Measurements from ENCODE around the gene DSCAM.

Gene DSCAM

DNA sequence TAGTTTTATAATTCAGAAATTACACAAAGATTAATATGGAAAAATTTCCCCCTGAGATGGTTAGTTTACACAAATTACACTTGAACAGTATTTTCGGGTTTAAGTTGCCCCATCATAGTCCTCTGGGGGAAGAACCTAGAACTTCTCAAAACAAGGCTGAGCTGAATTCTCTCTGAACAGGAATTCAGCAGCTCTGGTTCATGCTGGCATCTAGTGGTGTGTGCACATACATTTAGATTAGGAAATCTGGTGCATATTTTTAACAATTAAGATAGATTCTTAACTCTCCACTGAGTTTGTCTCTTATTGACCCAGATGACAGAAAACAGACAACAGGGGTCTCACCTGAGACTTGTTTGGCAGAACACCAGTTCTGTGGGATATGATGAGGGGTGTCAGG is 410.7 kb downstream of the DSCAM start:
- DNase-seq = no peak

DNA sequence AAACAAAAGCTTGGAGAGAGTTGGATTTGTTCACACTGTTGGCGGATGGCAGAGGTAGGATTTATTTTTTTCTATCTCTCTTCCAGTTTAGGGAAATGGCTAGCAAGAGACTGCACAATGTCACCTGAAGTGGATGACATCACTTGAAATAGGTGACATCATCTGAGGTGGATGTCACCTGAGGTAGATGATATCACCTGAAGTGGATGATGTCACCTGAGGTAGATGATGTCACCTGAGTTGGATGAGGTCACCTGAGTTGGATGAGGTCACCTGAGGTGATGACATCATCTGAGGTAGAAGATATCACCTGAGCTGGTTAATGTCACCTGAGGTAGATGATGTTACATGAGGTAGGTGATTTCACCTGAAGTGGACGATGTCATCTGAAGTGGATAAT is 413.4 kb downstream of the DSCAM start:
- no peak for DNase-seq

DNA sequence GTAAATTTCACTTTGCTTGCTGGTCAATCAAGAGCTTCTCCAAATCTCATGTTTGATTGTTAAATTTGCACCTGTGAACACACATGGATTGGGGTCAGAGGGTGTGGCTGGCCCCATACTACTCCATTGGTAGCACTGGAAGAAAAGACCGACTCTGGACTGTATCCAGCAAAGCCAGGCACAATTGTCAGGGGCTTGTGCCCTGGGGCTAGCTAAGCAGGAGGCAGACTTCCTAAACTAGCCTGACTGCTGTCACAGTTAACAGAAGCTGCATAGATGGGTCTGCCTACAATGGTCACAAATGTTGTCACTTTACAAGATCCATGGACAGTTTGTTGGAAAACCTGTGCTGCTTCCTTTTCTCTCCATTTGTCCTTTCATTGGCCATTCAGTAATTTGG is 421.0 kb downstream of the DSCAM start:
- DNase-seq = no peak

DNA sequence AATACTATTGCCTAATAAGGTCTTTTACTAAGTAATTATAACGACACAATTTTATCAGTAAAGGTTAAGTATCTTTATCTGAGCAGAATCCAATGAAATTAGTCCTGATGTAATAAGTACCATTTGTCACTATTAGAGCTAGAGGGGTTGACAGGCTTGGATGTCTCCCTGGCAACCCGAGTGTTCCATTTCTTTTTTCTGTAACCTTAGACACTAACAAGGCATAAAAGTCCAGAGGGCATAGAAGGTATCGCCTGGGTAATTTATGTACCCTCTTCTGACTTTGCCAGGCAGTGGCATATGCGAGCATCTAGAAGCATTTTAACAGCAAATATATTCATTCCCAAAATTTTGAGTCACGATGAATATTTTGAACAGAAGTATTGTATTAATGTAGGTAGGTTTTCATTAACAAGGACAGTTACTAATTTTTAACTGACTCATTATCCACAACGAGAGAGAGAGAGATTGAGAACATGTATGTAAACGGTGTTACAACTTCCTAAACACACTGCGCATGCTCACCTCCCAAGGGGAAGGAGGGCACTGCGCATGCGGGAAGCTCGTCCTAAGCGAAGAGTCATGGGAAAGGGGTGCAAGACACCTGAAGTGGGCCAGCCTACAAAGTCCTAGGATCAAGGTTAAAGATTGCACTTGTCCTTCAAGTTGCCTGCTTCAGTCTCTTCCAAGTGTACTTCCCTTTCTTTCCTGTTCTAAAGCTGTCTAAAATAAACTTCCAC is 423.9 kb downstream of the DSCAM start:
- no peak for DNase-seq

DNA sequence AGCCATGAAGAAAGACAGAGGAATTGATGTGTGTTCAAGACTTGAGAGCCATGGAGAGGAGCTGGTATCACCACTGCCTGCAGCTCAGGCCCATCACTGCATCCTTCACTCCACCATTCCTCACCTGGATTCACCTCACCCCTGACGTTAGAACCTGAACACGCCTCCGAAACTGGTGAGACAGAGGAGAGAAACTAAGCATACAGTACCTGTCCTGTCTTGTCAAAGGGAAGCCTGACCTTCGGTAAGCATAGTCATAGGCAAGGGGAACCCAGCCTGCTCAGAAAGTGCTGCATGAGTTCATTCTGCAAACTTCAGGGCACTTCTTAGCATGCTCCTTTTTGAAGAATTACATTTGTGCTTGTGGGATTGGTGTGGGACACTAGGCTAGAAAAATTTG is 425.8 kb downstream of the DSCAM start:
- no peak for DNase-seq

DNA sequence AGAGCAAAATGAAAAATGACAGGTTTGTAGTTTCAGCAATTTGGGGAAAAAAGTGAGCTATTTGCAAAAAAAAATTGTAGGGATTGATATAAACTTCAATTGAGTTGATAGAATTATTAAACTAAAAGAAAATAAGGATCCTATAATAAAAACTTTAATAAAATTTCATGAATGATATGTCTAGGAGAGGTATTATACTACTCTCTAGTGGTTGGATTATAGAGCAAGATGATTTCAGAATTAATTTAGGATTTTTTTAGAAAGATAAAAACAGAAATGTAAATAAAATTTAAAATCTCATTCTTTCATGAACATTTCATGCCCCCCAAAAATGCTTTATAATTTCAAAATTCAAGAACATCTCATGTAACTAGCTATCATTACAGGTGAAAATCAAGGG is 430.4 kb downstream of the DSCAM start:
- no peak for DNase-seq

DNA sequence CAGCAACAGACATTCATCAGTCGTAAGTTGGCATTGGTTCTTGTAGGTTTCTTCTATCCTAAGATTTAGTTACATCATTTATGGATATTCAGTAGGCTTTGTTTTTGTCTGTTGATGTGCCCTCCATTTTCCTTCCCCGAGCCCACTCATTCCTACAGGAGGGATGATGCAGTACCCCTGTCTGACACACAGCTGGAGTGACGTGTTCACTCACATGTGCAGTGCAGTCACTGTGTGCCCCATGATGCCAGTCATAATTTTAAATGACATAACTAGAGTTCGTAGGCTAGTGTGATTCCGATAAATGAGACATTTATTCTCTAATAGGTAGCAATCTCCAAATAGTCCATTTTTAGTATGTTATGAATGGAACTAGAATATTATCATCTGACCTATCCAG is 438.4 kb downstream of the DSCAM start:
- no peak for DNase-seq

DNA sequence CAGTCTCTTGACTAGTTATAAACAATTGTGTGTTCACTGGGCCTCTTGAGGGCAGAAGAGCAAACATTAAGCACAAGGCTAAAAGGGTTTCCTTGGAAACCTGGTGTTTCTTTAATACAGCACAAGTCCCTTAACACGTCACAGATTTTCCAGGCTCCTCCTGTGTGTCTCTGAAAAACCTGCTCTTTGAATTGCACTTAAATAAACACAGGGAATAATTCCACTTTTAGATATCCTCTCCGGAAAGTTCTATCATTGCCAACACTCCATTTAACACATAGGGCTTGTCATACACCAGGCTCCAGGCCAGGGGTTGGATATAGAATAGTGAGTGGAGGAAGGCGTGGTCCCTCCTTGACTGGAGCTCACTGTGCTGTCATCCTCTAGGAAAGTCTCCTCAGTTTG is 442.6 kb downstream of the DSCAM start:
- no peak for DNase-seq

DNA sequence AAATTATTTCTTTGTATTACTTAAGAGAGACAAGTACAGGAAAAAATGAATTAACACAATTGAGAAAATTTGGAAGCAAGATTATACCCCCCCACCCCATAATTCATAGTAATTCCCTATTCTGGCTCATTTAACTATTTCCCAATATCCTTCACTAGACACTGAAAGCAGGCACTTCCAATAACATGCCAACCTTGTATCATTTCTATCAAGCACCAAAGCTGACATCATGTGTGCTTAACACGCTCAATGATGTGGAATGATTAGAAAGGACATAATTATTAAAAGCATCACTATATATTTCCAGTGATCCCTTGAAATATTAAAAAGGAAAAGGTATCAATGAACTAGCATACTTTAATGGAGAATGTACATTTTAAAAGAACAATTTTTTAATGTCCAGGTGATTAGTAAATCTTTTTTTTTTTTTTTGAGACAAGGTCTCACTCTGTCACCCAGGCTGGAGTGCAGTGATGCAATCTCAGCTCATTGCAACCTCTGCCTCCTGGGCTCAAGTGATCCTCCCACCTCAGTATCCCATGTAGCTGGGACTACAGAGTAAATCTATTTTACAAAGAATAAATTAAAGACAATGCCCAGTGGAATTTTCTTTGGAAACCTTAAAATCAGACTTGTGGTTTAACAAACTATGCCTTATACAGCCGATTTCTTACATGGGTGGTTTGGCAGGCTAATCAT is 443.9 kb downstream of the DSCAM start:
- DNase-seq = no peak

DNA sequence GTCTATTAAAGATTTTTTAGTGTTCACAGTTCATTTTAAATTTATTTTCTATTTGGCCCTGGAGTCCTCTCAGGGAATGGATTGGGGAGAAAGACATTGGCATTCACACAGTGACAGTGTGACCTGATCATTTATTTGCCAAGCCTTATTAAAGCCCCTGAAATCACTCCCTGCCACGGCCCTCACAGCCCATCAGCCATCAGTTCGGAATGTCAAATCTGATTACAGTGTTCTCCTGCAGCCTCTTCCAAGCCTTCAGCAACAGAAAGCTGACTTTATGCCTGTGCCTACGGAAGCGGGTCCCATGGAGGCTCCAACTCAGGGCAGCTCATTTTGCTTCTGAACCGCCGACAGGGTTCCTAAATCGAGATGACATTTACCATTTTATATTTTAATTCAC is 451.2 kb downstream of the DSCAM start:
- no peak for DNase-seq

DNA sequence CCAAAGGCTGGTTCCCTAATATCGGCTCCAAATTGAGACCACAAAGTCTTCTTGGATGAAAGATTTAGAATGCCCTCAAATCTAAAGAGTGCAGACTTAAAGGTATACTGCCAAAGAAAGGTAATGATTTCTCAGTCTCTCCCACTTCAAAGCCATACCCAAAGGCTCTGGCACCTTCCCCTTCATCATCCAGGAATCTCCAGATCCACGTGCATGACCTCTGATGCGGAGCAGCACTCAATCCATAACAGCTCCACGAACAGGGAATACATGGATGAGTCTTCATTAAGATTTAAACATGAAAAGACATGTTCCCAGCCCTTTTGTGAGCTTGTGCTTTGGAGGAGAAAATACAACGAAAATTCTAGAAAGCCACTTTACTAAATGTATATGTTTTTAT is 453.9 kb downstream of the DSCAM start:
- DNase-seq = no peak

DNA sequence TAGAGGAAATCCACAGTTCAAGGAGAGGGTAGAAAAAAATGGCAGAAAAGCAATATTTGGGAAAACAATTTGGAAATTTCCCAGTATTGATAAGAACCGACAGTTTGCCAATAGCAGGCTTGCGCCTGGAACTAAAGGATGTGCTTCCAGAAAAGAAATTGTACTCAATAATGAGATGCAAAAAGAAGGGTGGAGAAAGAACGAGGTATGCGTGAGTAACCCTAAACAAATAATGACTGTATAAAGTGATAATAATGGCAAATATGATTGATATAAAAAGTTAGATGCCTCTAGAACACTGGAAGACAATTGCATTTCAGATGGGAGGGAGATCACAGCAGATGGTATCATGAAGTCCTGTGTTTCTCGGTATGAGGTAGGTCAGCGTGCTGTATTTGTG is 458.9 kb downstream of the DSCAM start:
- no peak for DNase-seq

DNA sequence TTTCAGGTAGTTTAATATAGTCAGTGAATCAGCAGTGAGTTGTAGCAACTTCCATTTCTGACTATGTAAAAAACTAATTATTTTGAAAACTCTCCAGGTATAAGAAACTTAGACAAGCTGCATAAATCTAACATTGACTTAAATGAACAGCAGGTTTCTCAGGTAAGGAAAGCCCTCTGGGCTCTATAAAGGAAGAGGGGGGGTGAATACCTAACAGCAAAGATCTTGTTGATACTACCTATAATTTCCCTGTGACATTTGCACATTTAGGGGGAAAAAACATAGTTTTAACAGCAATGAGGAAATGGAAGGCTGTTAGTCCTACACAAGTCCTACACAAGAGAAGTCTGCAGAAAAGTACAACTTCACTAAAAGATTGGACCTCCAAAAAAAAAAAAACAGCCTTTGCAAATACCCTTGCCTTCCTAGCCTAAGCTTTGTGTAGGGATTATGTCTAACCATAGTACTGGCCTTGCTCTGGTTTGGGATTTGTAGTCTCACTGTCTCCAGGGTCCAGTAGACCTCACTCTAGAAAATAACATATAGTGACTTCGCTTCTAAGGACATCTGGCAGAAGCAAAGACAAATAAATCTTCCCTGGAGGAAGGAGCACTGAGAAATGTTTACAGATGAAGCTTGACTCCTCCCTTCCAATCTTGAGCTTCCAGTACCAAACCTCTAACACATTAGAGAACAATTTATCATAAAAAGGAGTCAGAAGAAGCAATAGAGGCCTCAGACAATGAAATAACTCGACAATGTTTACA is 459.8 kb downstream of the DSCAM start:
- no peak for DNase-seq

DNA sequence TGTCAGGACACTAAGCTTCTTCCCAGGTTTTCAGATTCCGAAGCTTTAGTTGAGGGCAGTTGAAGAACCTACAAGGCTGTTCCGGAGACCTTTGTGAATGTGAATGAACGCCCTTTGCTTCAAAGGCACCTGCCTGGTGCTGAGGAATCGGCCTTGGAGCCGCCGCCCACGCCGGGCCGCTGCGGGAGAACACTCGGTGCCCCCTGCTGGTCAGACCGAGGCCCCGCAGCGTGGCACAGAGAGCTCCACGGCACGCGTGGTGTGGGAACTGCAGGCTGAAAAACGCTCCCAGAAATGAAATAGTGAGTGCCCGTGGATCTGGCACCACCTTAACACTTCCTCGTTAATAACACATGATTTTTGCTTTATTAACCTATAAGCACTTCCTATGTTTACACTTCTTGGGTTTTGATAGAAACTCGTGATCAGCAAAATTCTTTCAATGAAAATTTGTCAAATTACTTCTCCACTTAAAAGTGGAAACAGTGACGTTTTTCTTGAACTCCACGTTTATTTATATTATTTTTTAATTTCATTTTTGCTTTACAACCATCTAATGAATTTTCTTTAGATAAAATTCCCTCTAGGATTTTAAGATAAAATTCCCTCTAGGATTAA is 460.6 kb downstream of the DSCAM start:
- DNase-seq = peak; percentile 12

DNA sequence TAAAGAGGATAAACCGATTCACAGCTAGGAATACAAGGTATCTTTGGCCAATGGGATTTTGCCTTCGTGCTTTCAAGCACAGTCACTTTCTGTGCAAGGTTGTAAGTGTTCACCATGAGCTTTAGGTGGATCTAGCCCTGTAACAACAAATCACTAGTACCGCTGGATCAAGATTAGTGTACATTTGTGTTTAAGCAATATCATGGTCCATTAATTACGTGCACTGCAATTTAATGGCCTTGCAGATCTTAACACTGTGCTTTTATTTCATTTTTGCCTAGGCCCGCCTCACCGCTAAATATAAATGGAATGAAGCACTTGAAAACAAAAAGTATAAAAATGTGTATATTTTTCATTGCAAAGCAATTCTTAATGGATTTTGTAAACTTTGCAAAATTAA is 461.1 kb downstream of the DSCAM start:
- DNase-seq = no peak

DNA sequence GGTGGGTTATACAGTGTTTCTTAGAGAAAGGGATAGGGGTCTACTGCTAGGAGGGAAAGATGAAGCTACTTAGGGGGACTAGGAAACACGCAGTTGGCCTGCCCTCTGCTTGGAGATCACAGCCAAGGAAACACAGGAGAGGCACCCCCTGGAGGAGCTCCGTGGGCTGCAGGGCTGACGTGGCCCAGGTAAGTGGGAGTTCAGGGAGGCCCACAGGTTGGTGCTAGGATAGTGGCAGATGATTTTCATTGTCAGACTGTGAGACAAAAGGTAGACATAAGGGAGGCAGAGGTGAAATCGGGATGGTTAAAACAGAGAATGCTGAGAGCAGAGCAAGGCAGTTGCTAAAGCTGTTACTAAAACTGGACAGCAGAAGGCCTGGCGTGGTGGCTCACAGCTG is 463.0 kb downstream of the DSCAM start:
- no peak for DNase-seq

DNA sequence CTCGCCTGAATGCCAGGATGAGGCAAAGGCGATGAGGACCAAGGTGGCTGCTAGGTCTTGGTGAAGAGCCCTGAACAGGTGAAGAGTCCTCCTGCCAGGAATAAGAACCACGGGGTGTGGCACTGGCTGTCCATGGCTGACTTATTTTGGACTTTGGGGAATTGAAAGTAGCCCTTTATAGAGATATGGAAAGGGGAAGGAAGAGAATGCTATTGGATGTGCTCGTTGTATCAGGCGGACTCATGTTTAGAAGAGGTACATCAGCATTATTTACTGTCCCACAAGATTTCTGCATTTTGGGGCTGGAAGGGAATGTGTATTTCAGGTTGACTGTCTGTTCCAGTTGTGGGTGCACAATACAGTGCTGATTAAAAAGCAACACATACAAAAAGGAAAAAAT is 465.8 kb downstream of the DSCAM start:
- DNase-seq = no peak

DNA sequence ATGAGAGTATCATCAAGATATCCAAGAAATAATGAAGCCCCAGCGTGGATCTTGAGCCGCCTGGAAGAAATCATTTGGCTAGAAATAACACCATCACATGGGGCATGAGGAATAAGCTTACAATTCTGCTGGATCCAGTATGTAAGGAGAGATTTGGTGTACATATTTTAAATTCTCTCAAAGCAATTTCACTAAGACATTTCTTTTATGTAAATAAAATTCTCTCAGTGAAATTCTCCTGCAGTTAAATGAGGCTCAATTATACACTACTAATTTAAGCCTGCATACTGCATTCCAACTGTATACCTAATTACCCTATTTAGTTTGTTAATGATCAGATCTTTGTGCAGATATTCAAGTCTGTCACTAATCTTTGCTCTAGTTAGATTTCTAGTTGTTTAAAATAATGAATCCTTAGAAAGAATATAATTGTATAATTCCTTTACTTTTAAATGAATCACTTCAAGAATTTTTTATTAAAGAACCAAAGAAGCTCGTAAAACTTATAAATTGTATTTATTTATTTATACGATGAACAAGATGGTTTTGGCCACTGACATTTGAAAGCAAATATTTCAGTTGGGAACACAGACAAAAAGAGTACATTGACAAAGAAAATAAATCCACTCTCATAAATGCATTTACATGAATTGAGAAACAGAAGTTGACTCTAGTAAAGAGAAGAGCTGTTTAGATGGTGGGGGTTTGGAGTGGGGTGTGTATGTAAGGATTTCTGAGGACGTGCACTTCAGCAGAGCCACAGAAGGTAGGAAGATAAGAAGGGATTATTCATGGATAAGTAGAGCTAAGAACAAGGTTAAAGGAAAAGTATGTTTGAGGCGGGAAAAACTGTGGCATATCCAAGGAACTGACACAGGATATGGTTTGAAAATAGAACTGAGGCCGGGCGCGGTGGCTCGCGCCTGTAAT is 466.8 kb downstream of the DSCAM start:
- DNase-seq = no peak

DNA sequence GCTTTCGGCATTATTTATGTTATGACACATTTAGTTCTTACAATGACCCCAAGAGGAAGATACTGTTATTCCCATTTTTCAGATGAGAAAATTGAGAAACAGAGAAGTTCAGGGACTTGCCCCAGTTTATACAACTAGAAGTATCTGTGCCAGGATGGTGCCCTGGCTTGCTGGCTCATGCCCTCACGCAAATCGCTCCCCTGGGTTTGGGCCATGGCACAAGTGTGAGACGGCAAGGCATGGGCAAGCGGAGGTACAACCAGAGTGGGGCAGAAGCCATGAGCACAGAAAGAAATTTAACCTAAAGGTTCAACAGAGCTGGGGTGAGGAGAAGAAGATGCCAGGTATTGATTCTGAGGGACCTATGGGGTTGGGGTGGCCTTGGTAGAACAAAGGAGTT is 469.8 kb downstream of the DSCAM start:
- DNase-seq = no peak

DNA sequence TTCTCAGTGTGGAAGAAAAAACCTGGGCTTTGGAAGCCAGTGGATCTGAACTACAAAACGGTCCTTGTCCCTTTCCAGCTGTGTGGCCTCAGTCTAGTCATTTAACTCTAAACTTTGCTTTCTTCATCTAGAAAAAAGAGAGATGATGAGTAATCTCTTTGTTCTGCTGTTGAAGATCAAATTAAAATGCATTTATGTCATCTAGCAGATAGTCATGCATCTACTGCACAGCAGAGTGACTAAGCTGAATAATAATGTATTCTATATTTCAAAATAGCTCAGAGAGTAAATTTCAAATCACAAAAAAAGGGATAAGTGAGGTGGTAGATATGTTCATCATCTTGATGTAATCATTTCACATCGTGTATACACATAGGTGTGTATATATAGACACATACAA is 473.2 kb downstream of the DSCAM start:
- no peak for DNase-seq

DNA sequence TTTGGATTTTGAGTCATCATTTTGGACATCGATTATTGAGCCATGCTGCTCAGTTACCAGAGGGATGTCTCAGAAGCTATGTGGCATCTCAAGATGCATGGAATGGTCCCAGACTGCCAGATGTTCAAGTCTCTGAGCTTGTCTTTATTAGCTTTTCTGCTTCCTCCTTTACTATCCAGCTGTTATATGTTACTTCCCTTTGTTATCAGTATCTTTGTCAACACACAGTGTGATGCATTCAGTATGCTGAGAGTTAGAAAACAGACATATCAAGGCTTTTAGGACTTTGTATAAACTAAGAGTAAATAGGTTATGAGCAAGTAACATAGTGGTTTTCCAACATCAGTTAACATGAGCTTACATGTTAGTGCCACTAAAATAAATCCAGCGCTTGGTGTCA is 474.5 kb downstream of the DSCAM start:
- no peak for DNase-seq

DNA sequence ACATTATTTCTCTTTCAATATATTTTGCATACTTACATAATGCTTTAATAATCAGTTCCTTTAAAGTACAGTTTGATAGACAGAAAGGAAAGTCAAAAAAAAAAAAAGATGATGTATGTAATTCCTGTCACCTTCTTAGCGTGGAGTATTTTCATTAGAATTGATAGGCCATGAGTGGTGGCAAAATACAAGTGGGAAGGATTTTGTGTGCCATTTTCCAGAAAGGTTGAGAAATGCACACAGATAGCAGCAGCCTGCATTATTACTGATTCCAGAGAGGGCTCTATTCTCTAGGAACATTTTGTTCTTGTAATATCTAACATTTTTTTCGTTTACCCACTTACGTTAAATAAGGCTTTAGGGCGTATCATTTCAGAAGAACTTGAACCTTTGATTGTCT is 475.6 kb downstream of the DSCAM start:
- no peak for DNase-seq

DNA sequence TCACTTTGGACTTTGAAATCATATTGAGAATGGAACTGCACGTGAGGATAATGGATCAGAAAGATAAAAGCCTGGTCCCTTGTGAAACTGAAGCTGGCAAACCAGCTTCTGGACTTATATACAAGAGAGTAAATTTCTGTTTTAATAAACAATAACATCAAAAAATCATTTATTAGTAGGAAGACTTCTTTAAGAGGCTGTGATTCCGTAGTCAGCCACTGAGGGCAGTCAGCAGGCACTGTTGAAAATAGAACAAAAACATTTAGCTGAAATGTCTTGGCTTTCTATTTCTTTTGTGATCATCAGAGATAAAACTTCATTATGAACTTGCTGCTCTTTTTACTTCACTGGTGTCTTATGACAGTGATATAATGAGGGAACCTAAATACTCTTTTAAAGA is 490.3 kb downstream of the DSCAM start:
- no peak for DNase-seq
